CD4-positive, alpha-beta T cell treated with Interleukin-12 subunit alpha and Interleukin-12 subunit beta, for 1 hour (primary cell): Measurements from ENCODE around the gene BHLHA9.
A peak's percentile ranks its signal among the peaks of the same experiment; 100 is the strongest.
"Not testable (repeated sequence)": the region's sequence is repeated elsewhere in the genome, so short reads cannot be mapped to it uniquely, and the experiment has no call there.

ENCODE experiments used
- DNase-seq: peaks from one replicate; pipeline ENCODE4 v3.0.0-alpha.2; 2020

The BHLHA9 gene

DNA sequence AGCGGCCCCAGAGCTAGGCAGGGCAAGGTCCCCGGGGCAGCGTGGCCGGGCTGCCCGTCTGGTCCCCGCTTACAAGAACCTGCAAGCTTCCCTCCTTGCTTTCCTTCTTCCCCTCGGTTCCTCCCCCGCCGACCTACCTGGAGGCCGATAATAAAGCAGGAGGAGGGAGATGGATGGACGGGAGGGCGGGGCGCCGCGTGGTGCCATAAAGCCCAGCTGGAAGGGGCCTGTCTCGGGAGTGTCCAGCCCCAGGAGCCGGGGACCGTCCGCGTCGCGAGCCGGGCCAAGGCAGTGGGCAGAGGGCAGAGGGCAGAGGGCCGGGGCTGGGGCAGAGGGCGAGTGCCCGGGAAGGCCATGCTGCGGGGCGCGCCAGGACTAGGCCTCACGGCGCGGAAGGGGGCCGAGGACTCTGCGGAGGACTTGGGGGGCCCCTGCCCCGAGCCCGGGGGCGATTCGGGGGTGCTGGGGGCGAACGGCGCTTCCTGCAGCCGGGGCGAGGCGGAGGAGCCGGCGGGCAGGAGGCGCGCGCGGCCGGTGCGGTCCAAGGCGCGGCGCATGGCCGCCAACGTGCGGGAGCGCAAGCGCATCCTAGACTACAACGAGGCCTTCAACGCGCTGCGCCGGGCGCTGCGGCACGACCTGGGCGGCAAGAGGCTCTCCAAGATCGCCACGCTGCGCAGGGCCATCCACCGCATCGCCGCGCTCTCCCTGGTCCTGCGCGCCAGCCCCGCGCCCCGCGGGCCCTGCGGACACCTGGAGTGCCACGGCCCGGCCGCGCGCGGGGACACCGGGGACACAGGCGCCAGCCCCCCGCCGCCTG, at the start of gene BHLHA9:
Gene BHLHA9 (plus strand): TSS at position 235 of the 820 bp plus-strand sequence. CDS start 120 bp downstream, at position 355.
- no peak for DNase-seq

DNA sequence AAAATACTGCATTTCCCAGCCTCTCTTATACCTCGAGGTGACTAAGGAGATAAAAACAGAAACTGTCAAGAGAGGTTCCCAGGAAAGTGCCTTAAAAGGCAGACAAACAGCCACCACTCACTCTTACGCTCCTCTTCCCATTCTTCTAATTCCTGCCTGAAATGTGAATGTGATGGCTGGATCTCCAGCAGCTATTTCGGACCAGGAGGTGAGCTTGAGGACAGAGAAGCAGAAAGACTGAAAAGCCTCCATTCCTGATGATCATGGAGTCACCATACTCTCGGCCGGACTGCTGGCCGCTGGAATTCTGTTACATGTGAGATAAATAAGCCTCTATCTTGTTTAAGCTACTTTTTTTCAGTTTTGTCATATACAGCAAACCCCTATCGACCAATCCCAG, 49.0 kb upstream of the BHLHA9 start:
- no peak for DNase-seq

DNA sequence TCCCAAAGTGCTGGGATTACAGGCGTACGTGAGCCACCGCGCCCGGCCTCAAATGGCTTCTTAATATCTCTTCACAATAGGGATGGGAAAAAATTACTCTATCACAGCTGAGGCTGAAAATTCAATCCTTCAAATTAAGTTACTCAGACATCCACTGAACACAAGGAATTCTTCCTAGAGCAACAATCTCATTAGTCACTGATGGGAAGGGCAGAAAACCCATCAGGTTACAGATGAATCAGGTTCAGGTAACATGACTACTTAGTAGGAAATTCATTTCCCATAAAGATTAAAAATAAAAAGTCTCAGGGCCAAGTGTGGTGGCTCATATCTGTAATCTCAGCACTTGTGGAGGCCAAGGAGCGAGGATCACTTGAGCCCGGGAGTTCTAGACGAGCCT, 47.9 kb upstream of the BHLHA9 start:
- DNase-seq, result no peak

DNA sequence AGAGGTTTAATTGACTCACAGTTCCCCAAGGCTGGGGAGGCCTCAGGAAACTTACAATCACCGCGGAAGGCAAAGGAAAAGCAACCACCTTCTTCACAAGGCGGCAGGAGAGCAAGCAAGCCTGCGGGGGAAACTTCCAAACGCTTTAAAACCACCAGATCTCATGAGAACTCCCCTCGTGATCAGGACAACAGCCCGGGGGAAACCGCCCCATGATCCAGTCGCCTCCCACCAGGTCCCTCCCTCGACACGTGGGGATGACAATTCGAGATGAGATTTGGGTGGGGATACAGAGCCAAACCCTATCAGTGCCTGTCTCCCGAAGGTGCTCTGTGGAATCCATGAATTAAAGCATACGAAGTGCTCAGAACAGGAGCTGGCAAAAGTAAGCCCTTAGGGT, 46.6 kb upstream of the BHLHA9 start:
- no peak for DNase-seq

DNA sequence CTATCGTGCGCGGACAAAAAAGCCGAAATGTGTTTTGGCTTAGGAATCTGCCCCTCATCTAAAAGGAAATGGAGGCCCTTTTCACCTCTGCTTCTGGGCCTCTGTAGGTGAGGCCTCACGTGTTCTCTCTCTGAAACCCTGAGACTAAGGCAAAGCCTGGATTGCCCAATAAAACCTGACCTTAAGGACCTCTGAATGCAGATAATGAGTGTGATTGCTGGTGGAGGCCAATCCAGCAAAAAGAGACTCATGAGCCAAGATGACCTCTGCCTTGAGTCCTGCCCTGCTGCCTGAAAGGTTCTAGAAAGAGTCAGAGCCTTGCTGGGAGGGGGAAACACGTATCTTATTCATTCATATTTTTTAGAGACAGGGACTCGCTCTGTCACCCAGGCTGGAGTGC, 45.9 kb upstream of the BHLHA9 start:
- DNase-seq, result no peak

DNA sequence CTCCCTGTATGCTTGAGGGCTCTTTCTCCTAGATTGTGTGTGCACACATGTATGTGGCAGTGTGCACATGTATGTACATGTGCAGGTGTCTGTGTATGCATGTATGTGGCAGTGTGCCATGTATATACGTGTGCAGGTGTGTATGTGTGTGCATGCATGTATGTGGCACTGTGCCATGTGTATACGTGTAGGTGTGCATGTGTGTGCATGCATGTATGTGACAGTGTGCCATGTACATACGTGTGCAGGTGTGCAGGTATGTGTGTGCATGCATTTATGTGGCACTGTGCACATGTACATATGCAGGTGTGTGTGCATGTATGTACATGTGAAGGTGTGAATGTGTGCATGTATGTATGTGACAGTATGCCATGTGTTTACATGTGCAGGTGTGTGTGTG, 43.9 kb upstream of the BHLHA9 start:
- no peak for DNase-seq

DNA sequence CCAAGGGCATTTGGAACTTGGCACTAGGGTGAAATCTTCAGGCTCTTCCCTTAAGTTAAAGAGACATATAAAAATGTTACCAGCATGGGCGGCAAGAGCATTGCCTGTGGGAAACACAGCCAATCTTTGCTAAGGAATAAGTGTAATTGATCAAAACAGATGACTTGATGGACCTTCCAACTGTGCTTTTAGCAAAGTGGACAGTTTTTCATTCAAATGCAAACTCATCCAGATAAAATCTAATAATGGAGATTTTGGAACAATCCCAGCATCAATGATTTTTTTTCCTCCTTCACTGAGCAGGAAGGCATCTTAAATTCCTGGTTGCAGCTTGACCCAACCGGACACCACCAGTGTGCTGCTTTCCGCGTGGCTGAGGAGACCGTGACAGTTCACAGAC, 42.9 kb upstream of the BHLHA9 start:
- DNase-seq, result no peak

DNA sequence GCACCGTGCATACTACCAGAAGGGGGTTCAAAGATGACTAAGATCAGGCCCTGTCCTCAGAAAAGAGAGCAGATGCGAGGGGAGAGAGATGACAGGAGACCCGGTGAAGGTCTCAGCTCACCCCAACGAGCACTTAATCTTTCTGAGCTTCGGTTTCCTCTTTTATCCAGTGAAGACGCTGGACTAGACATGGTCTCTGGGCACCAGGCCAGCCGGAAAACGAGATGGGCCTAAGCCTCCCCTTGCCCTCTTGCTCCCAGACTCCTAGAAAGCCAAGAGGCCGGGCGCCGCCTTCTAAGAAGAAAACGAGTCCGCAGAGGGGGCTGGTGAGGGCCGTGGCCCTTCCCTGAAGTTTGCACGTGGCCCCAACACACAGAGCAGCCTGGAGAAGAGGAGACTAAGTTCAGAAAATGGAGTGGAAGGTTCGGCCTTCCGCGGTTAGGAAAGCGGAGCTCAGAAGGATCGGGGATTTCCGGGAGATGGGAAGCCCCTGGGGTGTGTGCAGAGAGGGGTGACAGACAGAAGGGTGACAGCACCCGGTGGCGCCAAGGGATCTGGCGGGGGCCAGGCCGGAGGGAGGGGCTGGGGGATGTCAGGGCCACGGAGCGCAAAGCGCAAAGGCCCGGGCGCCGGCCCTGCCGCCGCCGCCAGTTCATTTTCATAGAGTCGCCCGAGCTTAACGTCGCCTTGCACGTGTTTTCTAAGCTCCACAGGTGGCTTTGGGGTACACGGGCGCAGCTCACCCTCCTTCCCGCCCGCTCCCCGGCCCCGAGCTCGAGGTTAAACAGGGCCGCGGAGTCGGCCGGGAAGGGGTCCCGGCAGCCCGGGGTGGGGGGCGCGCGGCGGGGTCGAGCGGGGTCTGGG, 42.1 kb upstream of the BHLHA9 start:
- DNase-seq, result peak; percentile 43

DNA sequence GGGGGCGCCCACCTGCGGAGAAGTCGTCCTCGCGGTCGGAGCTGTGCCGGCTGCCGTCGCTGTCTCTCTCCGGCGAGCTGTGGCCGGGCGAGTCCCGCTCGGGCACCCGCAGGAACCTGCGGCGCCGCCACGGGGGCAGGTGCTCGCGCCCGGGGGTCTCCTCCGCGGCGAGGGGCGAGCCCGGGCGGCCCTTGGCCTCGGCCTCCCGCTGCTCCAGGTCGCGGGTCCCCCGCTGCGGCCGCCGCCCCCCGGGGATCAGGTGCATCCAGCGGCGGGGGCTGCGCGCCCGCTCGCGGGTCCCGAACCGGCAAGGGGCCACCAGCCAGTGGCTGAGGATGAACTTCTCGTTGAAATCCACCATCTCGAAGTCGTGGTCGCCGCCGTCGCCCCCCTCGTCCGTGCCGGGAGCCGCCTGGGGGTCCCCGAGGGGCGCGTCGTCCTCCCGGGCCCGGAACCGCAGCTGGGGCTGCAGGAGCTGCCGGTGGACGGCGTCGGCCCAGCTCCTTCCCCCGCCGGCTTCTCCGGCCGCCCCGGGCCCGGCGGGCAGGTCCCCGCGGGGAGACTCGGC, 41.4 kb upstream of the BHLHA9 start:
- no peak for DNase-seq

DNA sequence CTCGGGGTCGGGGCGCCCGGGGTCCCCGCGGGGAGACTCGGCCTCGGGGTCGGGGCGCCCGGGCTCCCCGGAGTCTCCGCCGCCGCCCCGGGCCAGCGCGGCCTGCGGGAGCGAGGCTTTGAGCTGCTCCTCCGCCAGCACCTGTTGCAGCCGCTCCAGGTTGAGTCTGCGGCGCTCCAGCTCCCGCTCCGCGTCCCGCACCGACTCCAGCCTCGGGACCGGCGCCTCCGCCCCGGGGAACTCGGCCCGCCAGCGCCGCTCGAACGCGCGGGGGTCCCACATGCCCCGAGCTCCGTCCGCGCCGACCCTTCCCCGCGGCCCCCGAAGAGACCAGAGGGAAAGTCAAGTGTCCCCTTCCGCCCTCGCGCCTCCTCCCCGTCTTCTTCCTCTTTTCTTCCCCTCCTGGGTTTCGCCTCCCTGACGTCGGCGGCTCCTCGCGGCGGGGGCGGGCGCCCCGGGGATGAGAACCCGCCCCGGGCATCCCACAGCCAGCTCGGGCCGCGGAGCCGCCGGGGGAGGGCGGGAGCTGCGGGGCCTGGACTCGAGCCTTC, 40.8 kb upstream of the BHLHA9 start:
- peak; percentile 50 for DNase-seq

DNA sequence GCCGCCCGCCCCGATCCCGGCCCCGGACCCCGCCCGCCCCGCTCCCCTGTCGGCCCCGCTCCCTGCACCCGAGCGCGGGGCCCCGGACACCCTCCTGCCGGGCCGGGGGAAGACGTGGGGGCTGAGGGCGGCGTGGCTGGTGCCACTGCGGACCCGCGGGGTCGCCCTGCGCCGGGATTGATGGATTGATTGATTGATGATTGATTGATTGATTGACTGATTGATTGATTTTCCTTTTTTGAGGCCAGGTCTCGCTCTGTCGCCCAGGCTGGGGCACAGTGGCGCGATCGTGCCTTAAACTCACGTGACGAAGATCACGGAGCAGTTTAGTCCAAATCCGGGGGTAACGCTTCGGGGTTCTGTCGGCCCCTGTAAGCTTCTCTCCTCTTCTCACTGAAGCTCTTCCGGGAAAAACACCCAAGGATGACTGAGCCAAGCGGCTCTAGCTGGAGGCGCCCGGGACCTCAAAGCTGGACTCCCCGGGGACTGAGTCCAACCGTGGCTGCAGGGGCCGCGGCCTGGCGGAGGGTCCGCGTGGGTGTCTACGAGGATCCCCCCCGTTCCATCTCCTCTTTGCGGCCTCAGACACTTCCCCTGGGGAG, 40.2 kb upstream of the BHLHA9 start:
- DNase-seq, result no peak

DNA sequence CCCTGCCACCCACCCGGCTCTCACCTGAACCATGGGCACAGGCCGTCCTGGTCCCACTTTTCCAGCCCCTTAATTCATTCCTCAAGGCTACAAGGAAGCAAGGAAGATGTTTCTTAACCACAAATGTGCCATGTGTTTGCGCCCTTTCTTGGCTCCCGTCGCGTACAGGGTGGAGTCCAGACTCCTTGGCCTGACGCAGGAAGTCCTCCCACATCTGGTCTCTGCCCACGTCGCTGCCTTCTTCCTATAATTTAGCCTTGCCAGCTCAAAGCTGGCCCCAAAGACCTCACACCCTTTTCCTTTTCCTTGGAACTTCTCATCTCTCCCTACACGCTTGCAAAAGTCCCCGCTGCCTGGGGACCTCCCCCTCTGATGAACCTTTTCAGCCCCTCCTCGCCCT, 38.8 kb upstream of the BHLHA9 start:
- no peak for DNase-seq

DNA sequence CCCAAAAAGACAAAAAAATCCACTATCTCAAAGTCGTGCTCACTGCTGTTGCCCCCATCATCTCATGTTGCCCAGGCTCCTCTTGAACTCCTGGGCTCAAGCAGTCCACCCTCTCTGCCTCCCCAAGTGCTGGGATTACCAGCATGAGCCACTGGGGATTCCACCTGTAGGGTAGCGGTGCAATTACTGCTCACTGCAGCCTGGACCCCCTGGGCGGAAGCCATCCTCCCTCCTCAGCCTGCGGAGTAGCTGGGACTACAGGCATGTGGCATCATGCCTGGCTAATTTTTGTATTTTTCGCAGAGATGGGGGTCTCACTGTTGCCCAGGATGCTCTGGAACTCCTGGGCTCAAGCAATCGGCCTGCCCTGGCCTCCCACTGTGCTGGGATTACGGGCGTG, 37.9 kb upstream of the BHLHA9 start:
- no peak for DNase-seq

DNA sequence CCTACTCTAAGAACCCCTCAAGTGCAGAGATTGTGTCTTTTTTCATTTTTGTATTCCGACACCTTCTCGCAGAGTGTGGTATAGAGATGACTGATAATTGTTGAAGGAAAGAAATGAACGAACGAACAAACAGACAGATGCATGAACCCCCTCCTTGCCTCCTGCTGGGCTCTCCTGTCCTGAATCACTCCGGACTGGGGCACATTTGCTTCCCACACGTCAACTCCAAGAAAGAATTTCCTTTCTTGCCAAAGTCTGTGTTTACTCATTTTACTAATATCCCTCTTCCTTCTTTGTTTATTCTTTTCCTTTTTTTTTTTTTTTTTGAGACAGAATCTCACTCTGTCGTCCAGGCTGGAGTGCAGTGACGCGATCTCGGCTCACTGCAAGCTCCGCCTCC, 37.5 kb upstream of the BHLHA9 start:
- no peak for DNase-seq

DNA sequence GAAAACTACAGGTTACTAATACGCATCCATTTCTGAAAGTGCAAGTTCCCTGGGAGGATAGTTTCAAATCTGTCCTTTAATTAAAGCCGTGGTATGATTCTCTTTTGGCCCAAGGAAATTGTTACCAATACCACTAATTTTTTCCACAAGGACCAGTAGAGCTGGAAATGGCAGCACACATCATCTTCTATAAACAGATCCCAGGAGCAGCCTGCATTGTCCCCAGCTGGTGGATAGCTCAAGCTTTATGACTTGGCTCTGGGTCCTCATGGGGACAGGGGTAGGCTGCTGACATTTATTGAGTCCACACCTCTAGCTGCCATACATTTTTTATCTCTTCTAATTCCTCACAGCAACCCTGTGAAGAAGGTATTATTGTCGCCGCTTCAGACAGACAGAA, 35.8 kb upstream of the BHLHA9 start:
- DNase-seq, result no peak

DNA sequence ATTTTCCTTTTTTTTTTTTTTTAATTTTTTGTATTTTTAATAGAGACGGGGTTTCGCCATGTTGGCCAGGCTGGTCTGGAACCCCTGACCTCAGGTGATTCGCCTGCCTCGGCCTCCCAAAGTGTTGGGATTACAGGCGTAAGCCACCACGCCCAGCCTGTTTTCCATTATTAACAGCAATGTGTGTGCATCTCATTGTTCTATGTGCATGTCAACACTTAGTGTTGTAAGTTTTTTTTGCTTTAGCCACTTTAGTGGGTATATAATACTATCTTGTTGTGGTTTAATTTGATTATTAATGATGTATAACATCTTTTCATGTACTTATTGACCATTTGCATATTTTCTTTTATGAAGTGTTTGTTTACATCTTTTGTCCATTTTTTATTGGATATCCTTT, 32.8 kb upstream of the BHLHA9 start:
- DNase-seq, result no peak

DNA sequence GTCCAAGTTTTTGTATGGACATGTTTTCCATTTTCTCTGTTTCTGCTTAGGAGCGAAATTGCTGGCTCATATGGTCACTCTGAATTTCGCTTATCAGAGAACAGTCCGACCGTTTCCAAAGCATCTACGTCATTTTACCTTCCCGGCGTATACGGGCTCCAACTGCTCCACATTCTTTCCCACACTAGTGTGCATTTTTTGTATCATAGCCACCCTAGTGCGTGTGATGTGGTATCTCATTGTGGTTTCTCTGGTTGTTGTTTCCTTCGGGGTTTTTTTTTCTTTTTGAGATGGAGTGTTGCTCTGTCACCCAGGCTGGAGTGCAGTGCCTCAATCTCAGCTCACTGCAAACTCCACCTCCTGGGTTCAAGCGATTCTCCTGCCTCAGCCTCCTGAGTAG, 31.0 kb upstream of the BHLHA9 start:
- no peak for DNase-seq

DNA sequence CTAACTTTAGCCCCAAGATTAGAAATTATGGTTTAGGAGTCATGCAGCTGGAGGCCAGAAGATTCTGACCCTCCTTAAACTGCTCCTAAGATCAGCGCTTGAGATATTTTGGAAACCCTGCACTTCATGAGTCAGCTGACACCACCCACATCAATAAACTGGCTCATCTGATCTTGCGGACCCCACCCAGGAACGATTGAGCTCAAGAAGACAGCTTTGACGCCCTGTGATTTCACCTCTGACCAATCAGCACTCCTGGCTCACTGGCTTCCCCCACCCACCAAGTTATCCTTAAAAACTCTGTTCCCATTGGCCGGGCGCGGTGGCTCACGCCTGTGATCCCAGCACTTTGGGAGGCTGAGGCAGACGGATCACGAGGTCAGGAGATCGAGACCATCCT, 29.8 kb upstream of the BHLHA9 start:
- not testable (repeated sequence) for DNase-seq

DNA sequence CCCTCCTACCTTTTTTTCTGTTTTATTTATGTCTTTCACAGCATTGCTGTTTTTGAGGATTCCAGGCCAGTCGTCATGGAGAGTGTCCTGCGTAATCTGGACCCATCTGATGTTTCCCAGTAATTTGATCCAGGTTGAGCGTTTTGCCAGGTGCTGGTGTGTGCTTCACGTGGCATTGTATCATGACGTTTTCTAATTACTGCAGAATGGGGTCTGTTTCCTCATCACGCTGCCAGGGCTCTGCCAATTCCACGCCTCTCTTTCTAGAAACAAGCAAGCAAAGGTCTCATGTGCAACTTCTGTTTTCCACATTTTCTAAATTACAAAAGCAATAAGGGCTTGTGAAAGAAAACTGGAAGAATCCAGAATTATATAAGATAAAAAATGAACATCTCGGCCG, 28.3 kb upstream of the BHLHA9 start:
- no peak for DNase-seq

DNA sequence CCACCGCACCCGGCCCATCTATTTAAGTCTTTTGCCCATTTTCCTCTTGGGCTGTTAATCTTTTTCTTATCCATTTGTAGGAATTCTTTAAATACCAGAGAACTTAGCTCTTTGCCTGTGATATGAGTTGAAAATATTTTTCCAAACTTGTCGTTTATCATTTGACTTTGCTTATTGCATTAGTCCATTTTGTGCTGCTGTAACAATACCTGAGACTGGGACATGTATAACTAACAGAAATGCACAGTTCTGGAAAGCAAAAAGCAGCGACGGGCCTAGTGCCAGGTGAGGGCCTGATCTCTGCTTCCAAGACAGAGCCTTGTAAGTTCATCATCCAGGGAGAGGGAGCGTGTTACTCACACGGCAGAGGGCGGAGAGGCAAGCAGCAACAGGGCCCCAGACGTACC, 25.6 kb upstream of the BHLHA9 start:
- no peak for DNase-seq

DNA sequence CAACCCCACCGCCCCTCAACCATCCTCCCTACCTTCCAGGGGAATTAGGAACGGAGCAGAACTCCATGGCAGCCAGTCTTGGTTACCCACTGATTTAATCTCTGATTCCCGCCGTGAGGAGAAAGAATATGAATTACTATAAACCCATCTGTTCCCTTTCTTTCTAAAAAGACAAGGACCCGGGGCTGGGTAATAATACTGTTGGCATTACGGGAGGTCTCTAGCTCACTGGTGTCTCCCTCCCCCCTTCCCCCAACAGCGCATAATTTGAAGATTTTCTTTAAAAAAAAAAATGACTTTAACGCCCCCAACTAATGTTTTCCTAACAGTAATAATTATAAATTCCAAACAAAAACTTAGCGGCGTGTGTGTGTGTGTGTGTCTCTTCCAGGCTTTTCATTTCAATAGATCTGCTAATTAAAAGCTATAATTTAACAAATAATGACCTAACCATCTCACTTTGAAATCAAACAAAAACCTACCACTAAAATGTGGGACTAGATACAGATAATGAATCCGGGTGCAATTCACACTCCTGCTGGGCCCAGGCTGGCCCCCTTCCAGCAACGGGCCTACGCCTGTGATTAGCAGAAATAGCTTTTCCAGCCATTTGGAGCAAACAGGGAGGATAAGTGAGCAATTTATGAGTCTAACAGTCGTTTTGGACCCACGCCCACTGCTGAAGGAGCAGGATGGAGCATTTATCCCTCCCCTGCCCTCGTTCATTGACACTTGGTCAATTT, 18.2 kb upstream of the BHLHA9 start:
- no peak for DNase-seq

DNA sequence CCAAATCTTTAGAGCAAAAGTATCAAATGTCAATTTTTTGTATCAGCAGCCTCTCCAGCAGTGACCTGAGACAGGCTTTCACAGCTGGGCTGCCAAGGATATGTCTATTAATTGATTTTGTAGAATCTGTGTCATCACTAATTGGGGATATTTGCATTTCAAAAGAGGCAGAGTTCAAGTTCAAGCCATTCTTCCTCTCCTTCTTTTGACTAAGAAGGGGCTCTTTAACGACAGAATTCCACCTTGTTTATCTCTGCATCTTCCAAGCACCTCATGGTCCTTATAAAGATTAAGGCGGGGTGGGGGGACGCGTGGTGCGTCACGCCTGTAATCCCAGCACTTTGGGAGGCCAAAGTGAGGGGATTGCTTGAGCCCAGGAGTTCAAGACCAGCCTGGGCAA, 15.2 kb upstream of the BHLHA9 start:
- DNase-seq, result no peak
